ENCODE results near the gene PRR12.

The PRR12 gene, protein sequence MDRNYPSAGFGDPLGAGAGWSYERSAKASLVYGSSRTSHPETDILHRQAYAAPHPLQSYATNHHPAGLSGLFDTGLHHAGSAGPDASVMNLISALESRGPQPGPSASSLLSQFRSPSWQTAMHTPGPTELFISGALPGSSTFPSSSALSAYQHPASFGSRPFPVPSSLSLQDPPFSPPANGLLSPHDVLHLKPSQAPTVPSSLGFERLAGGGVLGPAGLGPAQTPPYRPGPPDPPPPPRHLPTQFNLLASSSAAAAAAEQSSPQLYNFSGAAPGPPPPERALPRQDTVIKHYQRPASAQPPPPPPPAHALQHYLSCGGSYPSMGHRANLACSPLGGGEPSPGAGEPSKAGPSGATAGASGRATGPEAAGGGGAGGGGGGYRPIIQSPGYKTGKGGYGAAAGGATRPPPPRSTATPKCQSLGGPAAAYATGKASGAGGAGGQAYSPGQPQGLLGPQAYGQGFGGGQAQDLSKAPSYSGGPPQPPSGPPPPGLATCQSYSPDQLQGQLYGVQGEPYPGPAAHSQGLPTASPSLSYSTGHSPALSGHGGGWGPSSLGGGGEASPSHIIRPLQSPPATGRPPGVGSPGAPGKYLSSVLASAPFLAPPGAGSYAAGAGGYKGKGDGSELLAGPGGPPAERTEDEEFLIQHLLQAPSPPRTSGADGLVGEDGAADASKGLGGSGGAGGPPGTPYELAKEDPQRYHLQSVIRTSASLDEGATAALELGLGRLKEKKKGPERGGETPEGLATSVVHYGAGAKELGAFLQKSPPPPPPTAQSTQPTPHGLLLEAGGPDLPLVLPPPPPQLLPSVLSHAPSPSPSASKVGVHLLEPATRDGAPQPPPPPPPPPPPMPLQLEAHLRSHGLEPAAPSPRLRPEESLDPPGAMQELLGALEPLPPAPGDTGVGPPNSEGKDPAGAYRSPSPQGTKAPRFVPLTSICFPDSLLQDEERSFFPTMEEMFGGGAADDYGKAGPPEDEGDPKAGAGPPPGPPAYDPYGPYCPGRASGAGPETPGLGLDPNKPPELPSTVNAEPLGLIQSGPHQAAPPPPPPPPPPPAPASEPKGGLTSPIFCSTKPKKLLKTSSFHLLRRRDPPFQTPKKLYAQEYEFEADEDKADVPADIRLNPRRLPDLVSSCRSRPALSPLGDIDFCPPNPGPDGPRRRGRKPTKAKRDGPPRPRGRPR (N-terminal part only)

DNA sequence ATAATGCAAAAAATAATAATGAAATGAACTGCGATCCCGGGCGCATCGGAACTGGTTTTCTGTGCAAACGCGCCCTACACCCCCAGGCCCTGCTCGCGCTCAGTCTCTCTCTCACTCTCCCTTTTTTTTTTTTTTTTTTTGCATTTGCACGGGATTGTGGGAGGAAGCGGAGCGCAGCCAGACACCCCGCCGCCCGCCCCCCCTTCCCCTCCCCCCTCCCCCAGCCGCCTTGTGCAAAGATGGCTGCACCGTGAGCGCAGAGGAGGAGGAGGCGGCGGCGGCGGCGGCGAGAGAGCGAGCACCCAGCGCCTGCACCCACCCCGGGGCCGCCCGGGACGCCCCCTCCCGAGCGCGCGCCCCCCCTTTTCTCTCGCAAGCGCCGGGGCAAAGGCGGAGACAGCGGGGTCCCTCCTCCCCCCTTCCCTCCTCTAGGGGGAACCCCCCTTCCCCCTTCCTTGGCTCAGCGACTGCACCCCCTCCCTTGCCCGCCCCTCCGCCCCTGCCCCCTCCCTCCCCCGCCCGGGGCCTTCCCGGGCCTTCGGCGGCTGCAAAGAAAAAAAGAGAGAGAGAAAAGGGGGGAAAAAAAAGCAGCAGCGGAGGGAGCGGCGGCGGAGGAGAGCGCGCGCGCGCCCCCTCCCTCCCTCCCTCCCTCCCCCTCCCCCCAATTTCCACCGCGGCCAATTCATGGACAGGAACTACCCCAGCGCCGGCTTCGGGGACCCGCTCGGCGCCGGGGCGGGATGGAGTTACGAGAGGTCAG lies at the start of gene PRR12:
Gene PRR12, plus strand, starts transcription at position 212 of the 760 bp plus-strand sequence. Its CDS starts 473 bp downstream, at position 685.
- no peak for DNase-seq

DNA sequence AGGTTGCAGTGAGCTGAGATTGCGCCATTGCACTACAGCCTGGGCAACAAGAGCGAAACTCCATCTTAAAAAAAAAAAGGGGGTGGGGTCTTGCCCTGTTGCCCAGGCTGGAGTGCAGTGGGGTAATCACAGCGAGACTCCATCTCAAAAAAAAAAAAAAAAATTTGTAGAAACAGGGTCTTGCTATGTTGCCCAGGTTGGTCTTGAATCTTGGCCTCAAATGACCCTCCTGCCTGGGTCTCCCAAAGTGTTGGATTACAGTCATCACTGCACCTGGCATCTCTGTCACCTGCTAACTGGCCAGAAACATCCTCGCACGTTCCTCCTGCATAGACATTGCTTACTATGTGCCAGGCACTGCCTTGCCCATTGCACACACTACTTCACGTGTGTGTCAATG lies 49.1 kb upstream of the PRR12 start:
- no peak for DNase-seq

DNA sequence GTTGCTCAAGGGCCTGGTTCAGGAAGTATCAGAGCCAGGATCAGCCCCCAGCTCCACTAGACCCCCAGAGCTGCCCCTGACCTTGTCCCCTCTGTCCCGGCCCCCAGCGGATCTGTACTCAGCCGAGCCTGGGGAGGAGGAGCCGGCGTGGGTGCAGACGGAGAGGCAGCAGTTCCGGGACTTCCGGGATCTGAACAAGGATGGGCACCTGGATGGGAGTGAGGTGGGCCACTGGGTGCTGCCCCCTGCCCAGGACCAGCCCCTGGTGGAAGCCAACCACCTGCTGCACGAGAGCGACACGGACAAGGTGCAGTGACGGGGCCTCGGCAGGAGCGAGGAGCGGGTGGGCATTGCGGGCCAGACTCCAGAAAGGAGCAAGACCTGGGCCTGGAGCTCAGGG lies 48.5 kb upstream of the PRR12 start:
- no peak for DNase-seq

DNA sequence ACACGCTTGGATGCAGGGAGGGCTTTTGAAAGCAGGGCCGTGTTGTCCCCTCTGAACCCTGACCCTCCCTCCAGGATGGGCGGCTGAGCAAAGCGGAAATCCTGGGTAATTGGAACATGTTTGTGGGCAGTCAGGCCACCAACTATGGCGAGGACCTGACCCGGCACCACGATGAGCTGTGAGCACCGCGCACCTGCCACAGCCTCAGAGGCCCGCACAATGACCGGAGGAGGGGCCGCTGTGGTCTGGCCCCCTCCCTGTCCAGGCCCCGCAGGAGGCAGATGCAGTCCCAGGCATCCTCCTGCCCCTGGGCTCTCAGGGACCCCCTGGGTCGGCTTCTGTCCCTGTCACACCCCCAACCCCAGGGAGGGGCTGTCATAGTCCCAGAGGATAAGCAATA lies 48.0 kb upstream of the PRR12 start:
- DNase-seq = no peak

DNA sequence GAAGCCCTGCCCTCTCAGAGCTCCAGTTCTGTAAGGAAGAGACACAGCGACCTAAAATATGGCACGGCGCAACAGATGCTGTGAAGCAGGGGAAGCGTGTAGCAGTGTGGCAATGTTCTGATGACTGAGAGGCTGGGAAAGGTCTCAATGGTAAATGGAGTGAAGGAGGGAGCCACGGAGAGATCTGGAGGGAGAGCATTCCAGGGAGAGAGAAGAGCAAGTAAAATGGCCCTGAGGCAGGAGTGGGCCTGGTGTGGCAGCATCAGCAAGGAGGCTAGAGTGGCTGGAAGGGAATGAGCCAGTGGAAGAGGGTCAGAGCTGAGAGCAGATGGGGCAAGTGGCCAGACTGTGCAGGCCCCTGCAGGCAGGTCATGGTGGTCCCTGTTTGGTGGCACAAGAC lies 46.8 kb upstream of the PRR12 start:
- DNase-seq = no peak

DNA sequence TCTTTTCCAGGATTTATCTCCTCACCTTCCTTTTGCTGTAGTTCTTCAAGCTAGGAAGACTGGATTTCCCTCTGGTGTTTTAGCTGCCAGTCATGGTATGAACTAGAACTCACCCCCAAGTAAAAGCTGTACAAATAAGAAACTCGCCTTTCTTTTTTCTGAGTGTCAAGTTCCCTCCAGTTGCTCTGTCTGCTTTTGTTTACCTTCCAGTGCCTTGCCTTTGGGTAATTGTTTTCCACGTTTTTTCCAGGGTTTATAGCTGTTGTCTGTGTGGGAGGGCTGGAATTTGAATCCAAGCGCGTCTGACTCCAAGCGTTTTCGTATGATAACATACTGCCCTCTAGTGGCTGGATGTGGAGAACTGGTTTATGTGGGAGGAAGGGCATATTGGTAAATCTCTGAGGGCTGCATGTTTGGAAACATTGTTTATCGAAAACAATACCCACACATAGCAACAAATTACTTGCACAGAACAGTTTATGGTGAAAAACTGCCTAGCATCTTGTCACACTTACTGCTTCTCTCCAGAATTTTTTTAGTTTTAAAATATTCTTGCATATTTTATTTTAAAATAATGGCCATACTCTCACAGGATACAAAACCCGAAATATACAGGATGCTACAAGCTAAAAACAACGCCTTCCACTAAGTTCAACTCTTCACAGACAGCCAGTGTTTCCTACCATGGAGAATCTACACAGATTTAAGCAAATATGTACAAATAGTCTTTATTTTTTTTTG lies 44.0 kb upstream of the PRR12 start:
- no peak for DNase-seq

DNA sequence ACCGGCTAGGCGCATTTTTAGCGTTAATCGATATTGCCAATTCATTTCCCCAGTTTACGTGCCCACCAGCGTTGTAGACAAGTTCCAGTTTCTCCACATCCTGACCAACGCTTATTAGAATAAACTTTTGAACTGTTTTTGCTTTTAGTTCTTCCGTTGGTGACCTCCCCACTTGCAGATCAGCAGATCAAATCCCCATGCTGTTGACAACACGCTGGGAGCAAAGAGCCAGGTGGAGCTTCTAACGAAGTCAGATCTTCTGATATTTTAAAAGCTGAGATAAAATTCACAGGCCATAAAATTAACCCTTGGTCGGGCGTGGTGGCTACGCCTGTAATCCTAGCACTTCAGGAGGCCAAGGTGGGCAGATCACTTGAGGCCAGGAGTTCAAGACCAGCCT lies 41.9 kb upstream of the PRR12 start:
- no peak for DNase-seq

DNA sequence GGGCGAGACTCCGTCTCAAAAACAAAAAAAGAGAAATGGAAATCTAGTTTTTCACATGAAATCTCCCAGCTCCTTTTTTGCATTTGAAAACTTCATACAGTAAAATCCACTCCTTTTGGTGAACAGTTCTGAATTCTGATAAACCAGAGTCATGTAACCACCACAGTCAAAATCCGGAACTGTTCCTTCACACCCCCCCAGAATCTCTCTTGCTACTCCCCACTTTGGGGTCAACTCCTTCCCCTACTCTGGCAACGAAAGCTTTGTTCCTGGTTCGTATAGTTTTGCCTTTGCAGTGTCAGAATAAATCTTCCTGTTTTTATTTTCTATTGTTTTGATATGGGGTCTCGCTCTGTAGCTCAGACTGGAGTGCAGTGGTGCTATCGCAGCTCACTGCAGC lies 39.5 kb upstream of the PRR12 start:
- no peak for DNase-seq

DNA sequence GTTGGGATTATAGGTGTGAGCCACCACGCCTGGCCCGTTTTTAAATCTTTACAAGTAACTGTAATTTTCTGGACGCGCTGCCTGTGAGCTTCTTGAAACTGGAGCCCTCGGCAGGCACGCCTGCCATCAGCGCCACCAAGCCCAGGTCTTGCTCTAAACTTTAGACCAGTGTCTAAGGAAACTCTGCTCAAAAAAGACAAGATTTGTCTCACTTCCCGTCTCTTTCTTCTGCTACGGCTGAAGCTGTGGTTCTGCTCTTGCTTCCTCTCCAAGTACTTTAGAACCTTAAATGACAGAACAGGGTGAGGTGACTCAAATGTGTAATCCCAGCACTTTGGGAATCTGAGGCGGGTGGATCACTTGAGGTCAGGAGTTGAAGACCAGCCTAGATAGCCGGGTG lies 38.2 kb upstream of the PRR12 start:
- DNase-seq = no peak

DNA sequence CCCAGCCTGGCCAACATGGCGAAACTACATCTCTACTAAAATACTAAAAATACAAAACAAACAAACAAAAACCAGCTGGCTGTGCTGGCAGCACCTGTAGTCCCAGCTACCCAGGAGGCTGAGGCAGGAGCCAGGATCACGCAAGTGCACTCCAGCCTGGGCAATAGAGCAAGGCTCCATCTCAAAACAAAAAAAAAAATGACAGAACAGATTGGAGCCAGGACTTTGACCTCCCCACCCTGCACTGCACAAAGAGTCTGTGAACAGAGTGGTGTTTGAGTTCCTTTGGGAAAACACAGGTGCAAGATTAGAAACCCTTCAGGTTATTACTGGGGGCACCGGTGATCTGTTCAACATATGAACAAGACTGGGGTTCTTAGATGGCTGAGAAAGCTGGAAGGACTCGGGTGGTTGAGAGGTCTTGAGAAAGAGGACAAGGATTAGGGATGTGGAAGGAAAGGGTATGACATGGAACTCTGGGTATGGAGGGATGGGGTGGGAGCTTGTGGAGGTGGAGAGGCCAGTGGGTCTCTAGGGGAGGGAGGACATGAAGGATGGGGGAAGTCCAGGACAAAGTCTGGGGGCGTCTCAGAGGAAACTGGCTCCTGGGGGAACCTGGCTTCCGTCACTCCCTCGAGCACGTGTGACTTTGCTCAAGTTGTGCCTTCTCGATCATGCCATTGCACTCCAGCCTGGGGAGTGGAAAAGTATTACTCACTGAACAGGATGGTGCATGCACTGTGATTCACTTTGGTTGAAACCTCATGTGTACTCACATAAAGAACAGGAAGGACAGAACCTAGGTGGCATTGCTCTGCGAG lies 37.3 kb upstream of the PRR12 start:
- DNase-seq = no peak

DNA sequence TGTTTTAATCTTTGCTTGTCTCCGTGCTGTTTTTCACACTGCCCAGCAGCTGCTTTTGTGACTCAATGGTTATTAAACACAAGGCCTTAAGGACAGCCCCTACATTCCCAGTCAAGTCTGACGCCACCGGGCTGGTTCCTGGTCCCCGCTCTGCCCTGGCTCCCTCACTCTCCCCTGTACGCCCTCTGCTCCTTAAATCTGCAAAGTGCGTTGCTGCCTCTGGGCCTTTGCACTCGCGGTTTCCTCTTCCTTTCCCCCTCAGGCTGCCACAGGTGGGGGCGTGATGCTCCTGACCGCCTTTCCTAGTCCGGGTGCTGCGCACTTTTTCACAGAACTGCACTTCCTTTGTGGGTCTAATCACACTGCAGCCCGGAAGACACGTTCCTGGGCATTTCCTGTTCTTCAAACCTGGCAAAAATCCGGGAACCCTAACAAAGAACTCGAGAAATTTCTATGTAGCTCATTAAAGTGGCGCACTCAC lies 36.2 kb upstream of the PRR12 start:
- DNase-seq = no peak

DNA sequence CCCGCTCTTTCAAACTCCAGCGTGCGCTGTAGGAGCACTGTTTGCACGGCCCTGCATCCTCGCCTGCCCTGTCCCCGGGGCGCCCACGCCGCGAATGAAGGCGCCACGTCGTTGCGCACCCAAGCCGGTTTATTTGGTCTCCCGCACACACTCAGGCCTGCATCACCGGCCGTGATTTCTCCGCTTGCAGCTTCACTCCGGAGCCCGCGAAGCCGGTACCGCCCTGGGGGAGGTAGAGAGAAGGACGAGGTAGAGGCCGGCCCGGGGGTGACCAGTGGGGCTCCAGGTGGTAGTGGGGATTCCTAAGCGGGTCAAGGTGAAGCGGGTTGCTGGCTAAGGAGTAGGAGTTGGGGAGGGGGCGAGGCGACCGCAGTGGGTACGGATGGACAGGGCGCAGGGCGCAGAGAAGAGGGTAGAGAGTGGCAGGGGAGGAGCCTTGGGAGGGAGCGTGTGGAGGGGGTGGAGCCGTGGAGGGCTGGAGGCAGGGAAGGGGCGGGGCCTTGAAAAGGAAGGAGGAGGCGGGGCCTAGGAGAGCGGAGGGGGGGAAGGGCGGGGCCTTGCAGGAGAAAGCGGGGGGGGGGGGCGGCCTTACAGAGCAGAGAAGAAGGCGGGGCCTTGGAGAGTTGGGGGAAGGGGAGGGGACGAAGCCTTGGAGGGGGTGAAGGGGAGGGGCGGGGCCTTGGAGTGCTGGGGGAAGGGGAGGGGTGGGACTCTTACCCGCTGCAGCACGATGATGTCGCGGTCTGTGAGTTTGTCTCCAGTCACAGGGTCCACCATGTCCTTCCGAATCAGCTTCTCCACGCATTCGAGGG lies 35.2 kb upstream of the PRR12 start:
- DNase-seq = no peak

DNA sequence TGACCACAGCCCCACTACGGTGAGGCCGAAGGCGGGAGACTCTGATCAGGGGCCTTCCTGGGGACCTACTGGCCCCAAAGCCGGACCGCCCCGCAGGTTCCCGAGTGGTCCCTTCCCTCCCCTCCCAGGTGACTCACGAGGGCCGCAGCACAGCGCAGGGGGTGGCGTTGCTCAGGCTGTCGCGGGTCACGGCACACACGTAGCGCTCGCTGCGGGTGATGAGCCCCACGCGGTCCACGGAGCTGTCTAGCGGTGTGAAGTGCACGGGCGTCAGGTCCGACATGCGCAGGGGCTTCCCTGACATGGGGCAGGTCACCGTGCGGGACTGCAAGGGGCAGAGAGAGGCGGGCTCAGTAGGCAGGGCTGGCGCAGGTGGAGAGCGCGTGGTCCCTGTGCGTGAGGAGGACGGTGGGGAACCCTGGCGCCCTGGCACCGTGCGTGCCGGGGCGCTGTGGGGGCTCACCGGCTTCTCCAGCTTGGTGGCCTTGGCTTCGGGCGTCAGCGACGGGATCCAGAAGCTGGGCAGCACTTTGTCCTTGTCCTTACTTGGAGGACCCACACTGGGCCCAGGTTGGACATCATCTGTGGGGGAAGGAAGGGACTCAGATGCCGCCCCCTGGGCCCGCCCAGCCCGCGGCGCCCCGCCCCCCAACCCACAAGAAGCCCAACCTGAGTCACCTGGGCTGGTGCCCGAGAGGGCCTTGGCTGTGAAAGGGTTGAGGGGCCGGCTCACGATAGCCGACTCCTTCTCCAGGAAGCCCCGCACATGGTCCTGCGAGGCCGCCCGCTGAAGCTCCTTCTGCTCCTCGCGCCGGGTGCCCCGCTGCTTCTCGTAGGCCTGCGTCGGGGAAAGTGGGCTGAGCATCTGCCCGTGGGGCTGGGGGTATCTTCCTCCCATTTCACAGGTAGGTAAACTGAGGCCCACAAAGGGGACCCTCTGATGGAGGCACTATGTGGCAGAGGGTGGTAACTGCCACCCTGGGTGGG lies 34.3 kb upstream of the PRR12 start:
- DNase-seq = no peak

DNA sequence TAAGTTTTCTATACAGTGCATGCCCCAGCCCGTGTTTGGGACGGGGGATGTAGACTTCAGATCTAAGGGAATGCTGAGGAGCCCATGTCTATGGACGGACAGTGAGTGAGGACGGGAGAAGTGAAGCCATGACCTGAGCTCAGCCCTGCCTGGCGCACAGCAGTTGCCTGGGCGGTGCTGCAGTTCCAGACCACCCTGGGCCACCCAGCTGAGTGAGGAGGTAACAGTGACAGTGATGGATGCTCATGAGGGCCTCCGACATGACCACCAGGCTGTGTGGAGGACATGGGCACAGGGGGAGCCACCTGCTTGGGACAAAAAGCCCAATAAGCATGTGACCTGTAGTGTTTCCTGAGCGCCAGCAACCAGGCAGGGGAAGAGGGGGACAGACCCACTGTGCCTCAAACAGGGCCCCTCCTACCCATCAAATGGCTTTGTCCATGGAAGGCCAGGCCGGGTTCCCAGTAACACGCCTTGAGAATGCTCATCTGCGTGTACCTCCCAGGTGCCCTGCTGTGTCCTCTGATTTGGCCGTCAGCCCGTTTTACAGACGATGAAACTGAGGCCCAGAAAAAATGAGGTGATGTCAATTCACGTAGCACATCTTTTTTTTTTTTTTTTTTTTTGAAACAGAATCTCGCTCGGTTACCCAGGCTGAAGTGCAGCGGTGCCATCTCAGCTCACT lies 33.2 kb upstream of the PRR12 start:
- no peak for DNase-seq

DNA sequence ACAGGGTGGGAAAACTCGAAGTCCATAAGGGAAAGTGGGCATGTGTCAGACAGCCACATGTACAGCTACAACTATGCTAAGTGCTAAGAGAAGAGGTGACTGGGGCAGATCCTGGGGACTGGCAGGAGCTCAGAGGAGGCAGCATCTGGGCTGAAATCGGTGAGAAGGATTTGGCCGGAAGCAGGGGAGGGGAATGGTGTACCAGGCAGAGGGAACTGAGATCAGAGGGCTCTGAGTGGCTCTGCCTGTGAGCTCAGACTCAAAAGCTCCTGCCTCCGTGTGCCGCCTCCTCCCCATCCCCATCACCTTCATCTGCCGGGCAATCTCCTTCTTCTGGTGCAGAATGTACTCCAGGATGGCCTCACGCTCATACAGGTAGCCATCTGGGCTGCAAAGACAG lies 32.4 kb upstream of the PRR12 start:
- no peak for DNase-seq

DNA sequence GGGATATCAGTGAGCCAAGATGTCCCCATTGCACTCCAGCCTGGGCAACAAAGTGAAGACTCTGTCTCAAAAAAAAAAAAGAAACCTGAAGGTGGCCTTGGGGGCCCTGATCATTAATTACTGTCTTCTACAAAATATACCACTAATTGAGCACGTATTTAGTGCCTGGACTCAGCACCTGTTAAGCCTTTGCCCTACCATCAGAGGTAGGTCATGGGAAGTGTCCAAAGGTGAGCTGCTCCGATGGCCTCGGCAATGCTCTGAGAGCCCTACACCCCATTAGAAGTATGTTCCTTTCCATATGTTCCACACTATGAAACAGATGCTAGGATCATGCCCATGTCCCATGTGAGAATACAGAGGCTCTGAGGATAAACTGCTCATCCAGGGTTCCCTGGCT lies 31.5 kb upstream of the PRR12 start:
- no peak for DNase-seq

DNA sequence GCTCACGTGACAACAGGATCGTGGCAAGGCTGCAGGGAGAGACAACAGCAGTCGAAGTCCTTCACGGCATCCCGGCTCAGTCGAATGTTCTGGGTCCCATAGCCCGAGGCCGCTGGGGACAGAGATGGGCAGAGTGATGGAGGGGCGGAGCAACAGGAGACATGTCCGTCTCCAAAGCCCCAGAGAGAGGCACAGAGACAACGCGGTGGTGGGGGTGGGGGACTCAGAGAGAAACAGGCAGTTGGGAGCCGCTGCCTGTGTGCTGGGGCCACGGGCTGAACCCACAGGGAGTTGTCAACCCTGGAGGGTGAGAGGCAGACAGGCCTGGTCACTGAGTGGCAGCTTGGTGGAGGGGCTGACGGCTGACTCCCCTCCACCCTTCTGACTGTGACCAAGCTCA lies 31.1 kb upstream of the PRR12 start:
- no peak for DNase-seq

DNA sequence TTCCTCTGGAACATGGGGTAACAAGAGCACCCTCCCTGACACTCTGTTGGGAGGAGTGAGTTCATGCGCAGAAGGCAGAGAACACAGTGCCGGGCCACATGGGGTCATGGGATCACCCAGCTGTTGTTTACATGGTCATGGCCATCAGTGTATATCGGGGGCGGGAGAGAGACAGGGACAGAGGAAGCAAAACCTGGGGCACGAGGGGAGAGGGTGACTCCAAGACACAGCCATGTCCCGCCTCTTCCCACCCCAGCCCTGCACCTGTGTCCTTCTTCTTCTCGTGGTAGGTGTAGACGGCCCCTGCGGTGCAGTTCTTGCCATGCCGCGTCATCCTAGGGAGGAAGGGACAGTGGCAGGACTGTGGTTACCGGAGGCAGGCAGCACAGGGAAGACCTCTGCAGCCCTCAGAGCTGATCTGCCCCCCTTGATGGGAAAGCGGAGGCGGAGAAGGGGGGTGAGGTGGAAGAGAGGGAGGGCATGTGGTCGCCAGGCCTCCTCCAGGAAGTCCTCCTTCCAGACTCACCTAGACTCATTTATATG lies 30.6 kb upstream of the PRR12 start:
- no peak for DNase-seq
